Peyer's patch (tissue), 4 donors: ENCODE measurements around the gene CD300C.

Experiments used
- POLR2A ChIP-seq, 2 donors: fragments of 450-650 bp; IDR thresholded peaks; one replicate each; pipeline ENCODE4 v1.5.1; 2017; ENCODE audit warnings: antibody characterized with exemption in 2 of 2, mild to moderate bottlenecking in 2 of 2, moderate library complexity in 2 of 2
- TF ChIP-seq, protein P1 (sequence below), 6 experiments: fragments of 450-650 bp in 4 of 6; fragments of 200-600 bp in 2 of 6; sonication (generic) in 1 of 6; IDR thresholded peaks; one replicate each; pipeline ENCODE4 v1.5.1; 2017 to 2019; ENCODE audit warnings: antibody characterized with exemption in 6 of 6, mild to moderate bottlenecking in 3 of 6, moderate library complexity in 1 of 6

DNA sequence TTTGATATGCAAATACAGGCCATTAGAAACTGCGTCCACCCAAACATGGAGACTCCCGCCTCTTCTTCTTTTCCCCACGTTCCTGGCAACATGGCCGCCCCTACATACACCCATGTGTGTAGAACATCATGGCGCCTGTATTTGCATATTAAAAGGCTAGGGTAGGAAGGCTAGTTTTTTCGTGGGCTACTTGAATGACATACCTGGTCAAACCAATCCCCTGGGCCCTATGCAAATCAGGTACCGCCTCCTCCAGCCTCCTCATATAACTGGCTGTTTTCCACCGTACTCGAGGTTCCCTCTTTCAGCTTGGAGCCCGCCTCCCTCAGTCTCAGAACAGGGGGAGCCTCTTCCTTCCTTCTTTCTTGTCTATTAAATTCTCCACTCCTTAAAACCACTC is 13.8 kb downstream of the CD300C start:
- TF ChIP-seq POLR2A (IDR thresholded peaks at IDR 0.05), result peak in 1 of 2 donors; percentile 26
- TF ChIP-seq, protein P1, sequence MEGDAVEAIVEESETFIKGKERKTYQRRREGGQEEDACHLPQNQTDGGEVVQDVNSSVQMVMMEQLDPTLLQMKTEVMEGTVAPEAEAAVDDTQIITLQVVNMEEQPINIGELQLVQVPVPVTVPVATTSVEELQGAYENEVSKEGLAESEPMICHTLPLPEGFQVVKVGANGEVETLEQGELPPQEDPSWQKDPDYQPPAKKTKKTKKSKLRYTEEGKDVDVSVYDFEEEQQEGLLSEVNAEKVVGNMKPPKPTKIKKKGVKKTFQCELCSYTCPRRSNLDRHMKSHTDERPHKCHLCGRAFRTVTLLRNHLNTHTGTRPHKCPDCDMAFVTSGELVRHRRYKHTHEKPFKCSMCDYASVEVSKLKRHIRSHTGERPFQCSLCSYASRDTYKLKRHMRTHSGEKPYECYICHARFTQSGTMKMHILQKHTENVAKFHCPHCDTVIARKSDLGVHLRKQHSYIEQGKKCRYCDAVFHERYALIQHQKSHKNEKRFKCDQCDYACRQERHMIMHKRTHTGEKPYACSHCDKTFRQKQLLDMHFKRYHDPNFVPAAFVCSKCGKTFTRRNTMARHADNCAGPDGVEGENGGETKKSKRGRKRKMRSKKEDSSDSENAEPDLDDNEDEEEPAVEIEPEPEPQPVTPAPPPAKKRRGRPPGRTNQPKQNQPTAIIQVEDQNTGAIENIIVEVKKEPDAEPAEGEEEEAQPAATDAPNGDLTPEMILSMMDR (IDR thresholded peaks at IDR 0.05), result no peak
